ENCODE results near the gene MAN1A1.

MAN1A1 gene

DNA sequence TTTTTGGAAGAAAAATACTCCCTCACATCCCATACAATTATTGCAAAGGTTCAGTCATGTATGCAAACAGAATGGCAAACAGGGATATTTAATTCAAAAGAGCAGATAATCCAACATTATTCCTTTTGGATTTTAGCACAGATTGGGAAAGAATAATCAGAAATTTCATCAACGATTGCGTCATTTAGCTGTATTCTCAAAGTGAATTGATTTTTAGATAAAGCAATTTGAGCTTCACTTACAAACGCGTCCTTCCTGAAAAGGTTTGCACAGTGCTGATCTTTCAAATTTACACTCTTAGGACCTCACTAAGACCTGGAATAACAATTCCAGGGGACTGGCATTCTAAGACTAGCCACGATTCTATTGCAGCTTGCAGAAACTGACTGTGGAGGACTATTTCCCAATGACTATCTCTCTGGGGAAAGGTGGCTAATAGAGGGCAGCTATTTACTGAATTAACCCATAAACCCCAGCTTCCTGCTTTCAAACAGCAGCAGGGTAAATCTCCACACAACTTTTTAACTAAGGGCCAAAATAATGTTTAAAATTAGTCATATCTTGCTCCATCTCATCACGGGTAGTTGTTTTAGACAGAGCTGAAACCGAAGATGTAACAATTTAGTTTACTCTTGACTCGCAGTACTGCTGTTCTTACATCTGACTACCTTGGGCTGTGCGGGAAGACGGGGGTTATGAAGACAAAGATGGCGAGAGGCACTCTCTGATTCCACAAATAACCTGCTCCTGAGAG, 139.9 kb downstream of the MAN1A1 start:
- TF ChIP-seq, protein P1, sequence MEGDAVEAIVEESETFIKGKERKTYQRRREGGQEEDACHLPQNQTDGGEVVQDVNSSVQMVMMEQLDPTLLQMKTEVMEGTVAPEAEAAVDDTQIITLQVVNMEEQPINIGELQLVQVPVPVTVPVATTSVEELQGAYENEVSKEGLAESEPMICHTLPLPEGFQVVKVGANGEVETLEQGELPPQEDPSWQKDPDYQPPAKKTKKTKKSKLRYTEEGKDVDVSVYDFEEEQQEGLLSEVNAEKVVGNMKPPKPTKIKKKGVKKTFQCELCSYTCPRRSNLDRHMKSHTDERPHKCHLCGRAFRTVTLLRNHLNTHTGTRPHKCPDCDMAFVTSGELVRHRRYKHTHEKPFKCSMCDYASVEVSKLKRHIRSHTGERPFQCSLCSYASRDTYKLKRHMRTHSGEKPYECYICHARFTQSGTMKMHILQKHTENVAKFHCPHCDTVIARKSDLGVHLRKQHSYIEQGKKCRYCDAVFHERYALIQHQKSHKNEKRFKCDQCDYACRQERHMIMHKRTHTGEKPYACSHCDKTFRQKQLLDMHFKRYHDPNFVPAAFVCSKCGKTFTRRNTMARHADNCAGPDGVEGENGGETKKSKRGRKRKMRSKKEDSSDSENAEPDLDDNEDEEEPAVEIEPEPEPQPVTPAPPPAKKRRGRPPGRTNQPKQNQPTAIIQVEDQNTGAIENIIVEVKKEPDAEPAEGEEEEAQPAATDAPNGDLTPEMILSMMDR (IDR thresholded peaks at IDR 0.05; ENCODE audit: insufficient read depth, low read length) = no peak
- TF ChIP-seq, protein P2, sequence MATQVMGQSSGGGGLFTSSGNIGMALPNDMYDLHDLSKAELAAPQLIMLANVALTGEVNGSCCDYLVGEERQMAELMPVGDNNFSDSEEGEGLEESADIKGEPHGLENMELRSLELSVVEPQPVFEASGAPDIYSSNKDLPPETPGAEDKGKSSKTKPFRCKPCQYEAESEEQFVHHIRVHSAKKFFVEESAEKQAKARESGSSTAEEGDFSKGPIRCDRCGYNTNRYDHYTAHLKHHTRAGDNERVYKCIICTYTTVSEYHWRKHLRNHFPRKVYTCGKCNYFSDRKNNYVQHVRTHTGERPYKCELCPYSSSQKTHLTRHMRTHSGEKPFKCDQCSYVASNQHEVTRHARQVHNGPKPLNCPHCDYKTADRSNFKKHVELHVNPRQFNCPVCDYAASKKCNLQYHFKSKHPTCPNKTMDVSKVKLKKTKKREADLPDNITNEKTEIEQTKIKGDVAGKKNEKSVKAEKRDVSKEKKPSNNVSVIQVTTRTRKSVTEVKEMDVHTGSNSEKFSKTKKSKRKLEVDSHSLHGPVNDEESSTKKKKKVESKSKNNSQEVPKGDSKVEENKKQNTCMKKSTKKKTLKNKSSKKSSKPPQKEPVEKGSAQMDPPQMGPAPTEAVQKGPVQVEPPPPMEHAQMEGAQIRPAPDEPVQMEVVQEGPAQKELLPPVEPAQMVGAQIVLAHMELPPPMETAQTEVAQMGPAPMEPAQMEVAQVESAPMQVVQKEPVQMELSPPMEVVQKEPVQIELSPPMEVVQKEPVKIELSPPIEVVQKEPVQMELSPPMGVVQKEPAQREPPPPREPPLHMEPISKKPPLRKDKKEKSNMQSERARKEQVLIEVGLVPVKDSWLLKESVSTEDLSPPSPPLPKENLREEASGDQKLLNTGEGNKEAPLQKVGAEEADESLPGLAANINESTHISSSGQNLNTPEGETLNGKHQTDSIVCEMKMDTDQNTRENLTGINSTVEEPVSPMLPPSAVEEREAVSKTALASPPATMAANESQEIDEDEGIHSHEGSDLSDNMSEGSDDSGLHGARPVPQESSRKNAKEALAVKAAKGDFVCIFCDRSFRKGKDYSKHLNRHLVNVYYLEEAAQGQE (IDR thresholded peaks at IDR 0.05; ENCODE audit: insufficient replicate concordance, low read depth) = no peak
- no peak for TF ChIP-seq SPI1 (IDR thresholded peaks at IDR 0.05; ENCODE audit: borderline replicate concordance, low read depth)
- no peak for TF ChIP-seq GABPA (IDR thresholded peaks at IDR 0.05; ENCODE audit: low read depth)
- no peak for TF ChIP-seq POLR2AphosphoS5 (IDR thresholded peaks at IDR 0.05; ENCODE audit: low read depth)
- no peak overlapping the region for H3K4me3 ChIP-seq (replicated peaks; ENCODE audit: insufficient read depth, low read length)
- H3K27ac ChIP-seq (replicated peaks) = no peak overlapping the region
- H3K27me3 ChIP-seq (ENCODE audit: insufficient read depth, poor library complexity, severe bottlenecking) = no peaks in the 10 kb centered on the region
- DNase-seq (ENCODE audit: low read depth in 1 of 2, low spot score in 1 of 2) = no peak

DNA sequence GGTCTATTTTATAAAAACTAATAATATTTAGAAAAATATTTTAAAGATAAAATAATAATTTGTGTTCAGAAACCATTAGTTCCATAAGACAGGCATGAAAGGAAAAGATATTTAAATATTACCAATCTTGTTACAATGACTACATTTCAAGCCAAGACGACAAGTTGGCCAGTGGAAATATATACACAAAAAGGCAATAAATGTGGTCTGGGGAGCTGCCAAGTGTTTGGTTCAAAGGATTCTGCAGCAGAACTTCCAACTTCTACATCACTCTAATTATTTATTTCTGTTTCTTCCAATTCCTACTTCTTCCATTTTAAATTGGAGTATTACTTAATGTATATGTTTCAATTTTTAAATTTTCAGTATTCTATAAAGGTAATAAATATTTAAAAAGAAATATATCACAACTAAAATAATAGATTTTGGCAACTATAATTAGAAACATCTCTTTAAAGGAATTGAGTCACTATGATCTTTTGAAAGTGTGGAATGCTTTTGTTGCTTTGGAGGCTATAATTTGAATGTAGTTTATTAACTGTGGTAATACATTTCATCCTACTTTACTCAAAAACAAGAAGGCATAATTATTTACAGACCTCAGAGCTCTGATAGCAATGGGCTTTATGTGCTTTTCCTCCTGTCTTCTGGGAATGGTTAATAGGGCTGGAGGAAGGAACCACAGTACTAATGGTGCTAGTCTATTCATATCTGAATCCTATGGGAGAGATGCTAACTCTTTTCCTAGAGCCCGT, 141.4 kb downstream of the MAN1A1 start:
- Histone ChIP-seq H3K27me3 (ENCODE audit: insufficient read depth, poor library complexity, severe bottlenecking) (no peaks in the 10 kb centered on the region), H3K27ac (replicated peaks) (no peak overlapping the region), H3K4me3 (replicated peaks; ENCODE audit: insufficient read depth, low read length) (no peak overlapping the region)
- TF ChIP-seq GABPA (IDR thresholded peaks at IDR 0.05; ENCODE audit: low read depth) (no peak), POLR2AphosphoS5 (IDR thresholded peaks at IDR 0.05; ENCODE audit: low read depth) (no peak), SPI1 (IDR thresholded peaks at IDR 0.05; ENCODE audit: borderline replicate concordance, low read depth) (no peak)
- TF ChIP-seq, protein P2 (IDR thresholded peaks at IDR 0.05; ENCODE audit: insufficient replicate concordance, low read depth) = no peak
- TF ChIP-seq, protein P1 (IDR thresholded peaks at IDR 0.05; ENCODE audit: insufficient read depth, low read length) = no peak
- DNase-seq (ENCODE audit: low read depth in 1 of 2, low spot score in 1 of 2) = no peak

DNA sequence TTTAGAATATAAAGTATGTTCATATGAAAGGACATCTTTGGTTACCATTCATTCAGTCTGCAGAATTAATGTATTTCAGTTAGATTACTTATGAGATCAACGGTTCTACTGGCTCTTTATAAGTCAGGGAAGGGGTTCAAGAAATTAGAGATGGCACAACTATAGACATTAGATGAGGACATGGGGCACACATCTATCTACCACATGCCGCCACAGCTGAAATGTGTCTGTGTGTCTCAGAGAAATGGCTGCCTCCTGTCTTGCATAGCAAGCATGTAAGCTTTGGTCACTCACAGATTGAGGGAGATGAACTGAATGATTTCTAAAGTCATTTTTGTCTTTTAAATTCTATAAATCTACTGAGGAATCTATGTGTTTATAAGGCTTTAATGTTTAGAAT, 142.2 kb downstream of the MAN1A1 start:
- no peak overlapping the region for H3K4me3 ChIP-seq (replicated peaks; ENCODE audit: insufficient read depth, low read length)
- TF ChIP-seq SPI1 (IDR thresholded peaks at IDR 0.05; ENCODE audit: borderline replicate concordance, low read depth) = no peak
- no peak for TF ChIP-seq POLR2AphosphoS5 (IDR thresholded peaks at IDR 0.05; ENCODE audit: low read depth)
- TF ChIP-seq, protein P1 (IDR thresholded peaks at IDR 0.05; ENCODE audit: insufficient read depth, low read length) = no peak
- TF ChIP-seq, protein P2 (IDR thresholded peaks at IDR 0.05; ENCODE audit: insufficient replicate concordance, low read depth) = no peak
- no peak for TF ChIP-seq GABPA (IDR thresholded peaks at IDR 0.05; ENCODE audit: low read depth)
- no peaks in the 10 kb centered on the region for H3K27me3 ChIP-seq (ENCODE audit: insufficient read depth, poor library complexity, severe bottlenecking)
- H3K27ac ChIP-seq (replicated peaks) = no peak overlapping the region
- no peak for DNase-seq (ENCODE audit: low read depth in 1 of 2, low spot score in 1 of 2)

Measured in HL-60 (cell line).